ENCODE measurements around the gene HSF5.
A peak's percentile ranks its signal among the peaks of the same experiment; 100 is the strongest.

The HSF5 gene, protein sequence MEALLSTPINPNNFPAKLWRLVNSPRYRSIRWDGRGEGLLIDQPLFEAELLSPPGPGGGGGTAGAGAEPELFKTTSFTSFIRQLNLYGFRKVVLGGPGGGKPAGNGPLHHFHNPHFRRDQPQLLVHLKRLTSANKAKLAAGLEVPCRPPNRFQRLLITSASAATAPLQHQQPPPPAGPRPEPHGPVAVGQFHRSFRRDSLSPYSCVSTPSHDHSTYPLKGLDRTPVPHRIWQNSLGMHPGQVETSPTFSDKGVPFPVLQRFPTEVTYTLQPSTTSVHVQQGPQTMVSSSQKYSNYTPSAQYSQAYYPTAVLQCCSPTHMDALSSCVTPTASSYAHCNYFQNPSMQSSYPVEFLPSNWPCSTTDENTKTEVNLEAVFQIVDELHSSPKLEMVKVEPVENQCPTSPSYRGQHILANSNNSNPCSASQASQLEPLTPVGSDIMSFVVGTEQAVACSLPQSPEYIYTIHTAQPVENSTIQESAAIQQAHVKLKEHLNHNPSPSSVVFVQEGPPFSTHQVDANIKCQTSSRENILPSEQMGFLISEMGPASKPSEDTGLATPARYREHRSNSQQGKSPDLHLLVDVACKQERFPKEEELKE

GRCh38 chr17:58487589-58488427 is at the start of gene HSF5:
Gene HSF5 (minus strand): TSS chr17:58488408. CDS start chr17:58488274, 134 bp downstream.
- no peak for DNase-seq

DNA sequence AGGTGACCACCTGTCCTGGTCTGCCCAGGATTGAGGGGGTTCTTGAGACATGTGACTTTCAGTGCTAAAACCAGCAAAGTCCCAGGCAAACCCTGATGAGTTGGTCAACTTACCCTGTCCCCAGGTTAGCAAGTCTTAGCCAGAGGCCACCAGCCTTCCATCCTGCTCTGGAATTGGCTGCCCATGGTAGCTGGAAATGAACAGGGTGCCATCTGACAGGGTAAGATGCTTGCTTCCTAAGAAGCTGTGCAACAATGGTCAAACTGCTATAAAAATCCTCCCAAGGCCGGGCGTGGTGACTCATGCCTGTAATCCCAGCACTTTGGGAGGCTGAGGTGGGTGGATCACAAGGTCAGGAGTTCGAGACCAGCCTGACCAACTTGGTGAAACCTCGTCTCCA is 49.1 kb upstream of the HSF5 start:
- no peak for DNase-seq

DNA sequence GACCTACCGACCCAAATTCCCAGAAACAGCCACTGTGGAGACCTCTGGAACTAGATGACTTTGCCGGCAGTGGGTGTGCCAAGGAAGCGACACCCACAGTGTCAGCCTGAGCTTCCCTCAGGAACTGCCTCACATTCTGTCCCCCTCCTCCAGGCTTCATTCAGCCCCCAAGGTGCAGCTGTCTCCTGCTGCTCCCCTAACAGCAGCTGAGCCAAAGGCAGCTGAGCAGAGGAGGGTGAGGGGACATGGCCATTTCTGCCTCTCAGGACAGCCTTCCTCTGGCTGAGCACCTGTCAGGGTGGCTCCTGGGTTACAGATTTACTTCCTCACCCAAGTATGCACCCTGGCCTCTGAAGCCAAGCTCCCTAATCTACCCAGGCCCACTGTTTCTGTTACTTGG is 48.3 kb upstream of the HSF5 start:
- DNase-seq: no peak

- DNase-seq: no peak
Measured at GRCh38 chr17:58535431-58535830, 47.2 kb upstream of the HSF5 start.

DNA sequence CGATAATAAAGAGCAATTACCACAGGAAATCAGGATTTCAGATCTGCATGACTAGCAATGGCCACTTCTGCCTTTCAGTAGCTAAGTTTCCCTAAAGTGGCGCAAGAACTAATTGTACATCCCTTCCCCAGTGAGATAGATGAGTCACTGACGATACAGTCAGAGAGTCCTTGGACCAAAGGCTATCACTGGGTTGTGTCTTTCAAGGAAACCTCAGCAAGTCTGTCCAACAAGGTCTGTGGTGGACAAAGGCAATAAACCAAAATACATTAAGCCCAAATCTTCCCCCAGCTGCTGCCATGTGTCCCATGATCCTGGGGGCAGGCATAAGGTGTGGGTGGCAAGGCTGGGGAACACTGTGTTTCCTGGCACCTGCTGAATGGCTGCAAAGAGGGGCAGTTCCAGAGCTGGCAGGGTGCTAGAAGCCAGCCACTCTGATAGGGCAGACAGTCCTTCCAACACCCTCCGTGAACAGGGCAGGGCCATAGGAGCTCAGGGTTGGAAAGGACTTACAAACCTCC is 46.8 kb upstream of the HSF5 start:
- DNase-seq: no peak

- no peak for DNase-seq
Measured at GRCh38 chr17:58534331-58534730, 46.1 kb upstream of the HSF5 start.

DNA sequence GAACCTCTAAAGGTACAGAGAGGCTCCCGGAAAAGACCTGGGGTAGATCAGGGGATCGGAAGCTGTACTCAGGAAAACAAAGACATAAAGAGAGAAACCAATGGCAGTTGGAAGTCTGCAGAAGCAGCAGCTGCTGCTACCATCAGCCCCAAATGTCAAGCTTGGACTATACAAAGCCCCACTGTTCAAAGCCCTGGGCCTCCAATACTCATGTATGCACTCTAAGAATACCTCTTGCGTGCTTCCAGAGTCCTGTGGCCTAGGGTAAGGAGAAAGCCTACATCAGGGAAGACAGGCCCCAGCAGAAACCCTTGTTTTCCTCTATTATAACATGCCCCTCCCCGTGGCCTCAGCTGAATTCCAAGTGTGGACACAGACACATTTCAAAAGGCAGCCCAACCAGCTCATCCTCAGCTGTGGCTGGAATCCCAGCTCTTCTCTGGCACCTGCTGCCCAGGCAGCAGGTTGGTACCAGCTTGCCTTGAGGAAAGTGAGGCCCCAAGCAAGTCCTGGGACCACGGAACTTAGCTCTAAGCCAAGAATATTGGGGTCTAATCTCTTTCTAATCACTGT is 45.5 kb upstream of the HSF5 start:
- no peak for DNase-seq

GRCh38 chr17:58532555-58532951 is 44.3 kb upstream of the HSF5 start:
- DNase-seq: no peak

GRCh38 chr17:58531661-58532554 is 43.7 kb upstream of the HSF5 start:
- no peak for DNase-seq

DNA sequence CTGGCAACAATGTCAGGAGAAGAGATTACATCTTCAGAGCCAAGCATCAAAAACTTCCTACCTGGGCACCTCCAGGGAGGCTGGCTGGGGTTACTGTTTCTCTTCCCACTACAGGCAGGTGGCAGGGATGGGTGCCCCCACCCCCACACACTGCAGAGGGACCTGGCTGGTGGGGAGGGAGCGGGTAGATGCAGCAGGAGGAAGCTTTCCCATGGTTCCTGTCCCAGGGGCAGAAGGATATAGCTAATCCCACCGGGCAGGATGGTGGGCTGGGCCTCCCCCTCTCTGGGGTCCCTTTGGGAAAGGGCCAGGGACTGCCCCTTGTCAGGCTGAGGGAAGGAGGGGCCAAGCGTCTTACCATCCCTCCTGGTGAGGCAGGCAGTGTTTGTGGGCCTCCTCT is 42.9 kb upstream of the HSF5 start:
- DNase-seq: no peak

GRCh38 chr17:58530655-58531054 is 42.4 kb upstream of the HSF5 start:
- DNase-seq: no peak

GRCh38 chr17:58529275-58529674 is 41.1 kb upstream of the HSF5 start:
- DNase-seq: no peak

DNA sequence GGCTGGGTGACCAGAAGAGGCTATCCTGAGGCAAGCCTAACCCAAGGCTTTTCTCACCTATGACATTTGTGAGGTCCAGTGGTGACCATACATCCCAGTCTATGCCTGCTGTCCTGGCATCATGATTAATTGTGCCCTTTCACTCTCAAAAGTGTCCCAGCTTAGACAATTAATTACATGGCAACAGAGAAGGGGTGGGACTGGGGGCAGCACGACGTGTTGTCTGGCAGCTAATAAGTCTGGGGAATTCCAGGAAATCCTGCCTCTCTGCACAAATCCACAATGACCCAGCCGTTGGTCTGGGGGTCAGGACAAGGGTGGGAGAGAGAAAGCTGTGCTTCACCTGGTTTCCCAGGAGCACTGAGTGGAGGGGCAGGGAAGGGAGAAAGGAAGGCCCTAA is 40.2 kb upstream of the HSF5 start:
- no peak for DNase-seq

GRCh38 chr17:58527949-58528348 is 39.7 kb upstream of the HSF5 start:
- DNase-seq: no peak

DNA sequence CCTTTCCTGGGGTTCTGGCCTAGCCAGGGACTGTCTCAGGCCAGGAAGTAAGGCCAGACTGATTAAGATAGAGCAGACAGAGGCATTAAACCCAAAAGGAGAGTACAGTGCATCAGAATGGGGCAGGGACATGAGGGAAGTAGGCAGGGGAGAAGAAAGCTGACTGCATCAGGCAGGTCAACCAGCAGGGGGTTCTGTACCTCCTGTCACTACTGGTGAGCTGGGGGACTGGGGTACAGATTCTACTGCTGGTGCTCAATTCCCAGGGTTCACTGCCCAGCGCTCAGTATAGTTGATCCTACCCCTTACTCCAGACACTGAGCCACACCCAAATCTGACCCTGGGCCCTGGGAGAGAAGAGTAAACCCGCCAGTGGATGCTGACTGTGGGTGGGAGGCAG is 39.1 kb upstream of the HSF5 start:
- no peak for DNase-seq

DNA sequence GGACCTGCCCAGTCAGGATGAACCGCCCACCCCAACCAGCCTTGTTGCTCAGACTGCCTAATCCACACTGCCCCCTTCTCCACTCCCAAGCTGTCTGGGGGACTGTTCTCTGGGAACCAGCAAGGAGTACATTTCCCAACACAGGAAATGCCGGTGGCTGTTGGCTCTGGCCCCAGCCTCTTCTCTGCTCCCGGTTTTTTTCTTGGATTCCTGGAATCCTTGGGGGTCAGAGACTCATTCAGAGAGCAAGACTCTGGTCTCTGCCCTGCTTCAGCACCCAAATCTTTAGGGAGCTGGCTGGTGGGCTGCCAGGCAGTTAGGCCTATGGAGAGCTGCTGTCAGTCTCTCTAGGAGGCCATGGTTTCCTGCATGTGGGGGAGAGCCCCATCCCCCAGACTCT is 37.0 kb upstream of the HSF5 start:
- DNase-seq: no peak

DNA sequence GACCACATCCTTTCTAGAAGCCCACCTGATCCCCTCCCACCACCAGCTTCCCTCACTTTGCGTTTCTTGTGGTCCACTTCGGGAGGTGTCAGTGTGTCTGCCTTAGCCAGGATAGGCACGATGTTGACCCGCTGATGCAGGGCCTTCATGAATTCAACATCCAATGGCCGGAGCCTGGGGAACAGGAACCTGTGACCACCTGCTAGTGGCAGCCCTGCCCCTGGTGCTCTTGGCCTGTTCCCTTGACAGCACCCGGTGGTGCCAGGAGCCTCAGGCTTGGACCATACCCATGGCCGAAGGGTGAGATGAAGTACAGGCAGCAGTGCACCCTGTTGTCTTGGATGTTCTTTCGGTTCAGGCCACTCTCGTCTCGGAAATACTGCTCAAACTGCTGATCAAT is 33.5 kb upstream of the HSF5 start:
- no peak for DNase-seq

GRCh38 chr17:58520843-58521430 is 32.7 kb upstream of the HSF5 start:
- DNase-seq: no peak

GRCh38 chr17:58517928-58518609 is 29.9 kb upstream of the HSF5 start:
- DNase-seq: peak; percentile 98

GRCh38 chr17:58517378-58517927 is 29.2 kb upstream of the HSF5 start:
- DNase-seq: no peak
